H1 (cell line): ENCODE measurements around the gene LRRC4. TPM values are rescaled to one million over a fixed set of nuclear protein-coding genes. Genes with fewer than 3 reads are reported as not detected.

ENCODE experiments used
- CTCF ChIA-PET: fragments of 300-600 bp; sonication (Branson Sonifier 250); formaldehyde crosslinking; loops from one replicate; lab custom pipeline; 2021; ENCODE audit not compliant: partially characterized antibody; lab: Charles Lee
- POLR2A ChIA-PET: fragments of 300-600 bp; sonication (Branson Sonifier 250); formaldehyde crosslinking; loops from one replicate; lab custom pipeline; 2021; ENCODE audit warnings: inconsistent platforms; ENCODE audit not compliant: partially characterized antibody; lab: Charles Lee
- DNase-seq, 2 experiments: peaks; one replicate each; pipeline versions ENCODE4 v3.0.0 to v3.0.0-alpha.2; 2010 to 2022; ENCODE audit warnings: low spot score in 2 of 2, low read depth in 1 of 2, mixed read lengths in 1 of 2
- FAIRE-seq: peaks from 2 replicates; lab custom pipeline; 2011; peaks lifted over from hg19 to GRCh38; lab: Jason Lieb, UNC
- H2AFZ ChIP-seq: 2 replicates; pipeline ENCODE4 v1.8.1; 2012; ENCODE audit warnings: low read length, inconsistent platforms
- H2AK5ac ChIP-seq: 2 replicates; pipeline ENCODE4 v1.6.1; 2013; ENCODE audit warnings: low read depth, low read length
- H2BK120ac ChIP-seq: replicated peaks from 2 replicates; pipeline ENCODE3; 2013; ENCODE audit warnings: low read depth, low read length, inconsistent platforms
- H2BK12ac ChIP-seq: 2 replicates; pipeline ENCODE4 v1.6.1; 2013; ENCODE audit warnings: low read depth, low read length
- H2BK15ac ChIP-seq: 2 replicates; pipeline ENCODE4 v1.6.1; 2013; ENCODE audit warnings: low read length
- H2BK20ac ChIP-seq: 2 replicates; pipeline ENCODE4 v1.6.1; 2013; ENCODE audit warnings: low read length
- H2BK5ac ChIP-seq: 2 replicates; pipeline ENCODE4 v1.6.1; 2013; ENCODE audit warnings: low read depth, low read length
- H3K14ac ChIP-seq: 2 replicates; pipeline ENCODE4 v1.6.1; 2013; ENCODE audit warnings: inconsistent platforms; ENCODE audit not compliant: insufficient read length
- H3K18ac ChIP-seq: 2 replicates; pipeline ENCODE4 v1.6.1; 2013; ENCODE audit warnings: low read length; ENCODE audit errors: extremely low read depth
- H3K23ac ChIP-seq: 2 replicates; pipeline ENCODE4 v1.6.1; 2013; ENCODE audit warnings: inconsistent platforms; ENCODE audit not compliant: insufficient read length
- H3K23me2 ChIP-seq: 2 replicates; pipeline ENCODE4 v1.6.1; 2013; ENCODE audit warnings: low read depth, low read length
- H3K27ac ChIP-seq: 2 replicates; pipeline ENCODE4 v1.6.1; 2011; ENCODE audit warnings: low read depth, low read length, inconsistent platforms
- H3K27me3 ChIP-seq, 4 experiments: replicated peaks in 1 of 4; 1 replicate in 1 of 4; 2 replicates in 3 of 4; pipeline versions ENCODE4 v1.6.1 to v1.8.1; 2011 to 2013; ENCODE audit warnings: low read length in 3 of 4, mild to moderate bottlenecking in 3 of 4, inconsistent platforms in 2 of 4, mixed read lengths in 2 of 4, moderate library complexity in 1 of 4; ENCODE audit not compliant: control insufficient read depth in 3 of 4, insufficient read depth in 3 of 4; ENCODE audit errors: extremely low read depth in 1 of 4
- H3K36me3 ChIP-seq, 4 experiments: 2 replicates each; pipeline versions ENCODE4 v1.6.1 to v1.8.1; 2011 to 2013; ENCODE audit warnings: mild to moderate bottlenecking in 4 of 4, low read length in 3 of 4, moderate library complexity in 2 of 4, control low read depth in 1 of 4, inconsistent platforms in 1 of 4; ENCODE audit not compliant: insufficient read depth in 4 of 4, control insufficient read depth in 2 of 4
- H3K4ac ChIP-seq: replicated peaks from 2 replicates; pipeline ENCODE3; 2013; ENCODE audit warnings: low read length, low read depth, mixed read lengths, inconsistent platforms; ENCODE audit not compliant: insufficient read length
- H3K4me1 ChIP-seq, 4 experiments: replicated peaks in 1 of 4; 1 replicate in 1 of 4; 2 replicates in 3 of 4; pipeline versions ENCODE4 v1.6.1 to v1.8.1; 2011 to 2013; ENCODE audit warnings: low read length in 3 of 4, inconsistent platforms in 2 of 4, mixed read lengths in 1 of 4; ENCODE audit not compliant: insufficient read depth in 4 of 4, control insufficient read depth in 3 of 4
- H3K4me2 ChIP-seq, 2 experiments: 2 replicates each; pipeline versions ENCODE4 v1.6.1 to v1.8.1; 2011 to 2013; ENCODE audit warnings: low read depth in 2 of 2, low read length in 2 of 2, control low read depth in 1 of 2, inconsistent platforms in 1 of 2, mild to moderate bottlenecking in 1 of 2; ENCODE audit not compliant: insufficient read depth in 1 of 2
- H3K4me3 ChIP-seq, 4 experiments: fragments of 200-600, 300-600 bp in 1 of 4; sonication (generic), shearing (Covaris generic), sonication (Bioruptor Twin) in 1 of 4; 2 replicates each; pipeline versions ENCODE4 v1.5.1 to v1.8.1; 2011 to 2016; ENCODE audit warnings: low read length in 4 of 4, low read depth in 3 of 4, control low read depth in 2 of 4, inconsistent platforms in 2 of 4, mild to moderate bottlenecking in 2 of 4, mixed read lengths in 1 of 4, moderate library complexity in 1 of 4; ENCODE audit not compliant: insufficient read depth in 2 of 4; ENCODE audit errors: extremely low read depth in 1 of 4
- H3K56ac ChIP-seq: replicated peaks from 2 replicates; pipeline ENCODE3; 2013; ENCODE audit warnings: low read depth, mild to moderate bottlenecking, mixed read lengths, low read length, inconsistent platforms; ENCODE audit not compliant: insufficient read length
- H3K79me1 ChIP-seq: 2 replicates; pipeline ENCODE4 v1.6.1; 2013; ENCODE audit warnings: low read depth, low read length, control low read depth
- H3K79me2 ChIP-seq, 2 experiments: 2 replicates each; pipeline versions ENCODE4 v1.6.1 to v1.8.1; 2012 to 2013; ENCODE audit warnings: low read length in 2 of 2, mild to moderate bottlenecking in 2 of 2, inconsistent platforms in 1 of 2; ENCODE audit not compliant: insufficient read depth in 2 of 2, control insufficient read depth in 1 of 2
- H3K9ac ChIP-seq, 4 experiments: replicated peaks in 1 of 4; 1 replicate in 1 of 4; 2 replicates in 3 of 4; pipeline versions ENCODE4 v1.6.1 to v1.8.1; 2011 to 2013; ENCODE audit warnings: low read depth in 3 of 4, low read length in 3 of 4, control low read depth in 2 of 4, mild to moderate bottlenecking in 2 of 4, moderate library complexity in 2 of 4, inconsistent platforms in 1 of 4; ENCODE audit errors: extremely low read depth in 1 of 4
- H3K9me3 ChIP-seq, 2 experiments: 2 replicates each; pipeline versions ENCODE4 v1.6.1 to v1.8.1; 2012 to 2013; ENCODE audit warnings: mild to moderate bottlenecking in 2 of 2, moderate library complexity in 2 of 2, control low read depth in 1 of 2, inconsistent platforms in 1 of 2, low read depth in 1 of 2, low read length in 1 of 2, mixed read lengths in 1 of 2; ENCODE audit not compliant: insufficient read depth in 2 of 2
- H4K20me1 ChIP-seq, 2 experiments: replicated peaks in 1 of 2; 2 replicates each; pipeline versions ENCODE3 to v1.8.1; 2011 to 2013; ENCODE audit warnings: inconsistent platforms in 2 of 2, low read length in 2 of 2, mild to moderate bottlenecking in 1 of 2; ENCODE audit not compliant: insufficient read depth in 2 of 2, control insufficient read depth in 1 of 2
- H4K5ac ChIP-seq: 2 replicates; pipeline ENCODE4 v1.6.1; 2013; ENCODE audit warnings: low read length, low read depth, mixed read lengths, inconsistent platforms; ENCODE audit not compliant: insufficient read length
- H4K8ac ChIP-seq: 2 replicates; pipeline ENCODE4 v1.8.0; 2013; ENCODE audit warnings: mild to moderate bottlenecking, moderate library complexity, low read length, inconsistent platforms; ENCODE audit not compliant: insufficient read depth; ENCODE audit errors: extremely low read depth
- H4K91ac ChIP-seq: replicated peaks from 2 replicates; pipeline ENCODE3; 2013; ENCODE audit warnings: low read length, mixed read lengths, inconsistent platforms; ENCODE audit not compliant: insufficient read length
- CHD2 ChIP-seq: IDR thresholded peaks from 2 replicates; pipeline ENCODE4 v1.6.1; 2012; ENCODE audit warnings: low read length, improper control_type of control experiment
- WGBS, 2 experiments: shearing (Covaris generic) in 1 of 2; methylation state at CpG; one replicate each; pipeline versions ENCODE4 v1.1.6 to v1.1.7; 2013 to 2015; ENCODE audit warnings: low lambda C conversion rate in 2 of 2, mixed read lengths in 2 of 2, inconsistent platforms in 1 of 2, low coverage in 1 of 2, missing lambda C conversion rate in 1 of 2; ENCODE audit not compliant: insufficient replicate concordance in 2 of 2, insufficient coverage in 1 of 2, insufficient read length in 1 of 2; ENCODE audit errors: extremely low coverage in 1 of 2, missing lambda C conversion rate in 1 of 2; 5-methylcytosine and 5-hydroxymethylcytosine counted together
- polyA plus RNA-seq, 7 experiments: library from polyadenylated mRNA; depleted of rRNA in 3 of 7; stranded (reverse) in 5 of 7; unstranded in 2 of 7; fragments of >200 nt in 5 of 7; fragments of 200-250 nt in 2 of 7; gene quantifications; 1 replicate in 5 of 7; 2 replicates in 1 of 7; 4 replicates in 1 of 7; pipeline versions ENCODE4 v1.2.1 to v1.2.3, GENCODE V29; 2011 to 2013; ENCODE audit warnings: missing spikeins in 2 of 7, mixed read lengths in 2 of 7
- total RNA-seq: library from RNA; stranded (reverse); fragmentation: NEBNext Ultra II Directional; extraction: Animal tissue kit (Norgen Biotek cat#: 25700); gene quantifications from 2 replicates; pipeline ENCODE4 v1.2.1, GENCODE V29; 2021

The LRRC4 gene
- total and polyA plus RNA-seq, 2 of the 8 experiments (the other 6 are each of a cell fraction or from before 2014, with no cell fraction given): 13.4 to 16.4 TPM

DNA sequence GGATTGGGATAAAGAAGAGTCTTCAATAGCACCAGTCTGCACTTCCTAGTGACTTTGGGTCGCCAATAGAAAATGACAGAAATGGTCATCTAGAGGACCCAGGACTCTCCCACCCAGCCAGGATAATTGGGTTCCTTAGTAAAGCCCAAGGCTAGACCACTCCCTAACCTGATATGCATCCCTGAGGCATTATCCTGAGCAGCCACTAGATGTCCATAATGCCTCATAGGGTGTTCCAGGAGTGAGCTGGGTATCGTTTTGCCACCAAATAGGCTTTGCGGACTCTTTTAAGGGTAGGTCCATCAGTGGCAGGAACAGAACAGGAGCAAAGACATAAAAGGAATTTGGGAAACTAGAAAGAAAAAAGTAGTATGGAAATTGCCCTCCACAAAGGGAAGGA, 4.5 kb upstream of the LRRC4 start:
- peaks cover 5 to 9% of the 10 kb centered on the region in 2 experiments for H4K20me1 ChIP-seq
- H3K56ac ChIP-seq: no peak overlapping the region
- TF ChIP-seq CHD2: no peak

More for the DNA sequence above, 4.5 kb upstream of the LRRC4 start:
- H3K14ac ChIP-seq: no peak overlapping the region
- H4K5ac ChIP-seq: no peak overlapping the region
- no peak overlapping the region for H3K23ac ChIP-seq
- H2BK12ac ChIP-seq: no peak overlapping the region
- H3K36me3 ChIP-seq: no peaks in the 10 kb centered on the region
- no peak overlapping the region for H2AFZ ChIP-seq
- H3K4me3 ChIP-seq: no peak overlapping the region
- H3K79me1 ChIP-seq: no peaks in the 10 kb centered on the region; the same call in 1 of the 2 replicates
- no peak overlapping the region for H2BK15ac ChIP-seq
- H3K27me3 ChIP-seq: peaks cover 0 to 19% (median 7%) of the 10 kb centered on the region in 4 experiments; a peak in 4 of 7 replicates
- H2BK20ac ChIP-seq: no peak overlapping the region
- H2AK5ac ChIP-seq: no peak overlapping the region
- CTCF ChIA-PET: interaction anchor here (0.6 to 15.3 kb wide), 42 partner anchors 9 to 329 kb away, joined by 3 to 165 read pairs (median 4); no protein-coding TSS in a partner anchor
- no peak overlapping the region for H3K4ac ChIP-seq
- DNase-seq: no peak
- POLR2A ChIA-PET: no interaction called here
- H3K4me1 ChIP-seq: peaks cover 0 to 6% (median 4%) of the 10 kb centered on the region in 4 experiments; a peak in 4 of 7 replicates
- H3K79me2 ChIP-seq: no peaks in the 10 kb centered on the region
- H3K9ac ChIP-seq: no peak overlapping the region
- H3K9me3 ChIP-seq: no peaks in the 10 kb centered on the region
- no peak overlapping the region for H2BK5ac ChIP-seq
- no peak overlapping the region for H3K18ac ChIP-seq
- H4K91ac ChIP-seq: no peak overlapping the region
- FAIRE-seq: peak; percentile 76
- H3K23me2 ChIP-seq: peaks cover 8% of the 10 kb centered on the region
- no peak overlapping the region for H3K4me2 ChIP-seq
- no peak overlapping the region for H2BK120ac ChIP-seq
- H3K27ac ChIP-seq: no peak overlapping the region
- H4K8ac ChIP-seq: no peak overlapping the region
- WGBS, 2 experiments: 81% methylated on average over 3 of the region's 3 CpGs; no CpG with 5 or more reads in 1 of the 2 experiments
